ENCODE data around the gene PPP1R2. TPM values are rescaled to one million over a fixed set of nuclear protein-coding genes. Genes with fewer than 3 reads are reported as not detected.
"Not testable (repeated sequence)": the region's sequence is repeated elsewhere in the genome, so short reads cannot be mapped to it uniquely, and the experiment has no call there.

The PPP1R2 gene
- total RNA-seq, 1 donor = 131 TPM

- H3K4me3 ChIP-seq (ENCODE audit: low read depth, low read length) = no peak overlapping the region
- no peak for TF ChIP-seq CTCF (IDR thresholded peaks at IDR 0.05; ENCODE audit: insufficient read depth, low read depth, low read length)
- no peak for DNase-seq (ENCODE audit: low read depth)
Observed at GRCh38 chr3:195511136-195511535, 32.0 kb downstream of the PPP1R2 start.

GRCh38 chr3:195508185-195508584, 34.9 kb downstream of the PPP1R2 start:
- no peak for DNase-seq (ENCODE audit: low read depth)
- no peak overlapping the region for H3K4me3 ChIP-seq (ENCODE audit: low read depth, low read length)
- TF ChIP-seq CTCF (IDR thresholded peaks at IDR 0.05; ENCODE audit: insufficient read depth, low read depth, low read length) = no peak

GRCh38 chr3:195475614-195476013, 67.5 kb downstream of the PPP1R2 start:
- DNase-seq (ENCODE audit: low read depth) = no peak
- no peak overlapping the region for H3K4me3 ChIP-seq (ENCODE audit: low read depth, low read length)
- no peak for TF ChIP-seq CTCF (IDR thresholded peaks at IDR 0.05; ENCODE audit: insufficient read depth, low read depth, low read length)

GRCh38 chr3:195475116-195475515, 68.0 kb downstream of the PPP1R2 start:
- DNase-seq (ENCODE audit: low read depth); H3K4me3 ChIP-seq (ENCODE audit: low read depth, low read length): not testable (repeated sequence)

- TF ChIP-seq CTCF (IDR thresholded peaks at IDR 0.05; ENCODE audit: insufficient read depth, low read depth, low read length) = no peak
- no peak for DNase-seq (ENCODE audit: low read depth)
- no peak overlapping the region for H3K4me3 ChIP-seq (ENCODE audit: low read depth, low read length)
Observed at GRCh38 chr3:195468841-195469240, 74.3 kb downstream of the PPP1R2 start.

- DNase-seq (ENCODE audit: low read depth) = no peak
- H3K4me3 ChIP-seq (ENCODE audit: low read depth, low read length) = no peak overlapping the region
- no peak for TF ChIP-seq CTCF (IDR thresholded peaks at IDR 0.05; ENCODE audit: insufficient read depth, low read depth, low read length)
Observed at GRCh38 chr3:195468391-195468776, 74.7 kb downstream of the PPP1R2 start.

GRCh38 chr3:195467641-195468390, 75.3 kb downstream of the PPP1R2 start:
- TF ChIP-seq CTCF (IDR thresholded peaks at IDR 0.05; ENCODE audit: insufficient read depth, low read depth, low read length) = no peak
- peak; percentile 33 for DNase-seq (ENCODE audit: low read depth)
- H3K4me3 ChIP-seq (ENCODE audit: low read depth, low read length) = no peak overlapping the region

Measured in fibroblast of villous mesenchyme (primary cell).